Endothelial cell (in vitro differentiated cells): ENCODE data around the gene TUBA8. TPM values are rescaled to one million over a fixed set of nuclear protein-coding genes. Genes with fewer than 3 reads are reported as not detected.

ENCODE experiments used
- DNase-seq: peaks from one replicate; pipeline ENCODE4 v3.0.0; 2021; ENCODE audit warnings: low spot score
- H3K27ac Mint-ChIP-seq: one replicate; pipeline ENCODE4 v1.8.0; 2021; ENCODE audit warnings: mixed read lengths, inconsistent platforms; ENCODE audit not compliant: unreplicated experiment
- H3K27me3 Mint-ChIP-seq: one replicate; pipeline ENCODE4 v1.8.0; 2021; ENCODE audit warnings: mild to moderate bottlenecking, moderate library complexity, mixed read lengths, inconsistent platforms; ENCODE audit not compliant: unreplicated experiment
- H3K36me3 Mint-ChIP-seq: one replicate; pipeline ENCODE4 v1.8.0; 2021; ENCODE audit warnings: mild to moderate bottlenecking, low read depth, mixed read lengths, inconsistent platforms; ENCODE audit not compliant: unreplicated experiment
- H3K4me1 Mint-ChIP-seq: one replicate; pipeline ENCODE4 v1.8.0; 2021; ENCODE audit warnings: mild to moderate bottlenecking, mixed read lengths, inconsistent platforms; ENCODE audit not compliant: unreplicated experiment
- H3K4me3 Mint-ChIP-seq: one replicate; pipeline ENCODE4 v1.8.0; 2021; ENCODE audit warnings: mild to moderate bottlenecking, mixed read lengths, inconsistent platforms; ENCODE audit not compliant: unreplicated experiment
- H3K9me3 Mint-ChIP-seq: one replicate; pipeline ENCODE4 v1.8.0; 2021; ENCODE audit warnings: mixed read lengths, inconsistent platforms; ENCODE audit not compliant: unreplicated experiment
- total RNA-seq: library from RNA; stranded (reverse); fragmentation: NEBNext Ultra II Directional; extraction: Animal tissue kit (Norgen Biotek cat#: 25700); gene quantifications from one replicate; pipeline ENCODE4 v1.2.1, GENCODE V29; 2021; ENCODE audit not compliant: unreplicated experiment
- TF ChIP-seq, protein P1 (sequence below): fragments of 200-600 bp; sonication (generic); IDR thresholded peaks from one replicate; pipeline ENCODE4 v1.5.0; 2021; ENCODE audit warnings: antibody characterized with exemption; ENCODE audit not compliant: unreplicated experiment

The TUBA8 gene
- total RNA-seq, 1 donor from 2014 or later: 0.46 TPM

DNA sequence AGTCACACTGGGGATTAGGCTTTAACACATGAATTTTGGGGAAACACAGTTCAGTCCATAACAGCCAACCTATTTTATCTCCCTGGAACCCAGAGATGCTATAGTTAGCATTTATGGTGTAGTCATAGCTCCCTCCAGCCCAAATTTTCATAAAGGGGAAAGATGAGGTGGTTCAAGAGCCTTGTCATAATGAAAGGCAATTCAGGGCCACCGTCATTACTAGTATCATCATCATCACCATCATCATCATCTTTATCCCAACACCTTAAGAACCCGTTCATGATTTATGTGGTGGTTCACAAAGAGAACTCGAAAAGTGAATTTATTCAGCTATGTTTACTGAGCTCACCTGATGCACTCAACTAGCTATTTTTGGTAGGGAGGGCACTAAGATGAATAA lies 2.4 kb upstream of the TUBA8 start:
- H3K36me3 Mint-ChIP-seq: peaks cover 21% of the 10 kb centered on the region
- TF ChIP-seq, protein P1, sequence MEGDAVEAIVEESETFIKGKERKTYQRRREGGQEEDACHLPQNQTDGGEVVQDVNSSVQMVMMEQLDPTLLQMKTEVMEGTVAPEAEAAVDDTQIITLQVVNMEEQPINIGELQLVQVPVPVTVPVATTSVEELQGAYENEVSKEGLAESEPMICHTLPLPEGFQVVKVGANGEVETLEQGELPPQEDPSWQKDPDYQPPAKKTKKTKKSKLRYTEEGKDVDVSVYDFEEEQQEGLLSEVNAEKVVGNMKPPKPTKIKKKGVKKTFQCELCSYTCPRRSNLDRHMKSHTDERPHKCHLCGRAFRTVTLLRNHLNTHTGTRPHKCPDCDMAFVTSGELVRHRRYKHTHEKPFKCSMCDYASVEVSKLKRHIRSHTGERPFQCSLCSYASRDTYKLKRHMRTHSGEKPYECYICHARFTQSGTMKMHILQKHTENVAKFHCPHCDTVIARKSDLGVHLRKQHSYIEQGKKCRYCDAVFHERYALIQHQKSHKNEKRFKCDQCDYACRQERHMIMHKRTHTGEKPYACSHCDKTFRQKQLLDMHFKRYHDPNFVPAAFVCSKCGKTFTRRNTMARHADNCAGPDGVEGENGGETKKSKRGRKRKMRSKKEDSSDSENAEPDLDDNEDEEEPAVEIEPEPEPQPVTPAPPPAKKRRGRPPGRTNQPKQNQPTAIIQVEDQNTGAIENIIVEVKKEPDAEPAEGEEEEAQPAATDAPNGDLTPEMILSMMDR: no peak
- H3K27ac Mint-ChIP-seq: no peak overlapping the region
- H3K4me3 Mint-ChIP-seq: no peak overlapping the region
- peaks cover 4% of the 10 kb centered on the region for H3K9me3 Mint-ChIP-seq
- no peak for DNase-seq
- peaks cover 12% of the 10 kb centered on the region for H3K27me3 Mint-ChIP-seq
- H3K4me1 Mint-ChIP-seq: peaks cover 7% of the 10 kb centered on the region

DNA sequence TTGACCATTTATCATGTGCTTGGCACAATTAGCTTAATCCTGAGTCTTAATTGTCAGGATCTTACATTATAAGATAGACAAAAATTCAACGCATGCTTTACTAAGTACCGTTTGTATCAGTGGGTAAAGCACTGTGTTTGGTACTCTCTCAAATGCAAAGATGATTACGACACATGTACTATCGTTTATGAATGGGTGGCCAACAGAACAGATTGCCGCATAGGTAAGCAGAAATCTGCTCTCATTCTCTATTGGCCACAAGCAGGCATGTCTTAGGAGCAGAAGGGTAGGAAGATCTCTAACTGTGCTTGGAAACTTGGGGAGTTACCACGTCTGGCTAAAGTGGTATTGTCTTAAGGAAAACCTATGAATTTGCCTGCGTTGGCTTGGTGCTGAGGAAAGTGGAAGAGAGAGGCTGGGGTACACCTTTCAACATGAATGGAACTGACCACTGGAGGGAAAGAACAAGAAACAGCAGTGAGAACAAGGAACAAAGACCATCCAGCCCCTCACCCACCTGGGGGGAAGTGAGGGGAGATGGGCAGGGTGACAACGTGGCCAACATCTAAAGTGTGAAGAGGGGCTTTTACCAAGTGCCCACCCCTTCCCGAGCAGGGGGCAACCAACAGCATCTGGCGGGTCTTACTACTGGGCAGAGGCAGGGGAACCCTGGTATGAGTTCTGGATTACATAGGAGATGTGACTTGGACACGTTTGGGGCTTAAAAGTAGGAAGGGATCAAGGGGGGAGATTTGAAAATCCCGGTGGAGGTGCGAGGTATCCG lies 1.0 kb upstream of the TUBA8 start:
- Mint-ChIP-seq H3K4me1 (peaks cover 19% of the 10 kb centered on the region), H3K9me3 (peaks cover 4% of the 10 kb centered on the region), H3K27ac (no peak overlapping the region), H3K4me3 (peak overlapping the region; percentile 81), H3K27me3 (peaks cover 14% of the 10 kb centered on the region), H3K36me3 (peaks cover 21% of the 10 kb centered on the region)
- DNase-seq: no peak
- TF ChIP-seq, protein P1: no peak

DNA sequence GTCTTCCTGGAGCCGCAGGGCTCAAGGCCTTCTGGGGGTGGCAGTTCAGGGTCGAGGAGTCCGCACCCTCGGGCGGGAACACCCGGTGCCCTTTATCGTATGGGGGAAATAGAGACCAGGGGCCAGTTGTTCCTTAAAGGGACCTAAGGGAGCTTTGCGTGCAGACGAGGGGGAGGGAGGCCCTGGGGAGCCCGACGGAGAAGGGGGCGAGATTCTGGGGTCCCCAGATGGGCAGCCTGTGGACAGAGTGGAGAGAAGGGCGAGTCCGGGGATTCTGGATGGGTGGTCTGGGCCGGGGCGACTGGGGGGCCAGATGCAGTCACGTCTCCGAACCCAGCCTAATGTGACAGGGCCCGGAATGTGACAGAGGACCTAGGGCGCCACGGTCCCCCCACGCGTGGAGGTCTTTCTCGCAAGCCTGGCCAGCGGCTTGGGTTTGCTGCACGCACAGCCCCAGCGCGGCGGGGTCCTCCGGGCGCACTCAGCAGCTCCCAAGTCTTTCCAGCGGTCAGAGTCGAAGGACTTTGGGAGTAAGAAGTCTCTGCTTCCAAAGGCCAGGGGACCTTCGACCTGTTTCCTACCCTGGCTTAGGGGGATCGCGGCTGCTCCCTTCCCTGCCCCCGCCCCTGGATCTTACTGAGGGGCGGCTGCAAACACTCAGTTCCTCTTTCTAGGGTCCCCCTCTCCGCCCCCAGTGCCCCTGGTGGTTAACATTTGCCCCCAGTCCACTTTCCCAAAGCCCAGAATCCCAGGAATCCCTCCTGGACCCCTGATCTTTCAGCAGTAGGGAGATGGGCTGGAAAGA lies 547 bp downstream of the TUBA8 start:
- Mint-ChIP-seq H3K36me3 (peaks cover 7% of the 10 kb centered on the region), H3K4me3 (no peak overlapping the region), H3K4me1 (peaks cover 22% of the 10 kb centered on the region), H3K27me3 (peaks cover 14% of the 10 kb centered on the region), H3K9me3 (no peaks in the 10 kb centered on the region), H3K27ac (no peak overlapping the region)
- TF ChIP-seq, protein P1: no peak
- DNase-seq: no peak

DNA sequence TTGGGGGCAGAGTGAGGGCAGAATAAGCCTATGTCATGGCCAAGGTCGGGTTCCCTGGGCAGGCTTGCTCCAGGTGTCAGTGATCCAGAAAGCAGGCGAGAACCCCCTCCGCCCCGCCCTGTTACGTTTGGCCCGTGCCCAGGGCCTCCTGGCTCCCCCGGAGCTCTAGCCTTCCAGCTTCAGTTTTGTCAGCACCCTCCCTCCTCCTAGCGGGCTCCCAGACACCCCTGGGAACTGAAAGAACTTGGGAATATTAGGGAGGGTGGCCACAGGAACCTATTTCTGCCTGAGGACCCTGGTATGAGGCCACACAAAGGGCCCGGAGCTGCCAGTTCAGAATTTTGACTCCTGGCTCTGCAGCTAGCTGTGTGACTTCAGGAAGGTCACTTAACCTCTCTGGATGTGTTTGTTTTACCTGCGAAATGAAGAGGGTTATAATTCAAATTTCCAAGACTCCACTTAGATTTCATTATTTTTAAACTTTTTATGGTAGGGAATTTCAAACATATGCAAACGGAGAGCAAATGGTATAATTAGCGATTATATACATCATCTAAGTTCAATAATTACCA lies 1.2 kb downstream of the TUBA8 start:
- TF ChIP-seq, protein P1: no peak
- H3K4me1 Mint-ChIP-seq: peaks cover 22% of the 10 kb centered on the region
- no peak overlapping the region for H3K27ac Mint-ChIP-seq
- no peak for DNase-seq
- H3K27me3 Mint-ChIP-seq: peaks cover 14% of the 10 kb centered on the region
- H3K9me3 Mint-ChIP-seq: no peaks in the 10 kb centered on the region
- peaks cover 7% of the 10 kb centered on the region for H3K36me3 Mint-ChIP-seq
- peak overlapping the region; percentile 37 for H3K4me3 Mint-ChIP-seq
